ENCODE results near the gene TMEM18.

Gene TMEM18

DNA sequence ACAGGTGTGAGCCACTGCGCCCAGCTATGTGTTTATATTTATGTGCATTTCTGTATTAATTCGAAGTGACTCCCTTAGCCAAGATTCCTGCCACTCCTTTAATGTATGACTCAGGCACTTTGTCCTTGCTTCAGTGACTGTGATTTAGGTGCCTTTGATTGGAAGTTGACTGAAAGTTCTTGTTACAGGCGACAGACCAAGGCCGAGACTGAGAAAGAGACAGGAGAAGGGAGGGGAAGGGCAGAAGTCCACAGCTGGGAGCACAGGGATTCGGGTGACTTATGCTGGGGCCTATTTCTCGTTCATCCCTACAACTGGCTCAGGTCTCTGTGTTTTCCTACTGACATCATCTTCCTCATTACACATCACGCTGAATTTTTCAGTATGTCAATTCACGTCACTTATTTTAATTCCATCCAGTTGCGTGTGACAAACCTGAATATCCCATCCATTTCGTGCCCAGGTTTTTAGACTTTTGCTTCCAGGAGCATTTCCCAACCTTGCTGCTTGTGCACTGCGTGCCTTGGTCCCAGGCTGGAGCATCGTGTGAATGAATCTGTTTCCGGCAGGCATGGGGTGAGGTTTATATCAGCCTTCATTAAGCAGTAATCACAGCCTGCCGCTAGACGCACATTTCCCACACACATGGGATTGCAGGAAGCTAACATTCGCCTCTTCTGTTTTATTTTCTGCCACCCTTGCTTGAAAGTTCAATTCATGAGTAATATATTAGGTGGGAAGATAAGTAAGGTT, 42.4 kb downstream of the TMEM18 start:
- no peak for DNase-seq (ENCODE audit: low read depth, low spot score)

GRCh38 chr2:634041-634440, 43.2 kb downstream of the TMEM18 start:
- DNase-seq (ENCODE audit: low read depth, low spot score) = no peak

GRCh38 chr2:633371-633770, 43.8 kb downstream of the TMEM18 start:
- no peak for DNase-seq (ENCODE audit: low read depth, low spot score)

- no peak for DNase-seq (ENCODE audit: low read depth, low spot score)
Measured at GRCh38 chr2:632471-632870, 44.7 kb downstream of the TMEM18 start.

DNA sequence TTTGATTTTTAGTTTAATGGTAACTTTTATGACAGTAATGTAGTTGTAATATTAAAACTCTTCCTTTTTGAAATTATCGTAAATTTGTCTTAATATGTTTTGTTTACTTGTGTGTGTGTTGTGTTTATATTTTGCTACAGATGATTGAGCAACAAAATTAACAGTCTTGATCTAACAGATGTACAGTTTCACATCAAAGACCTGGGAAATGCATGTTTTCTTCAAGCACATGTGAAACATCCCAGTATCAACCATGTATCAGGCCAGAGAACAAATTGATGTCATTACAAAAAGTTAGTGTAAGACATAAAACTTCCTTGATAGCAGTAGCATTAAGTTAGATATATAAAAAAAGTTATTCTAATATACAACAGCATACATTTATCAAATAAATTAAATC, 45.5 kb downstream of the TMEM18 start:
- DNase-seq (ENCODE audit: low read depth, low spot score) = no peak

- no peak for DNase-seq (ENCODE audit: low read depth, low spot score)
Measured at GRCh38 chr2:630451-631320, 46.5 kb downstream of the TMEM18 start.

GRCh38 chr2:629961-630360, 47.2 kb downstream of the TMEM18 start:
- no peak for DNase-seq (ENCODE audit: low read depth, low spot score)

- no peak for DNase-seq (ENCODE audit: low read depth, low spot score)
Measured at GRCh38 chr2:628651-629050, 48.6 kb downstream of the TMEM18 start.

DNA sequence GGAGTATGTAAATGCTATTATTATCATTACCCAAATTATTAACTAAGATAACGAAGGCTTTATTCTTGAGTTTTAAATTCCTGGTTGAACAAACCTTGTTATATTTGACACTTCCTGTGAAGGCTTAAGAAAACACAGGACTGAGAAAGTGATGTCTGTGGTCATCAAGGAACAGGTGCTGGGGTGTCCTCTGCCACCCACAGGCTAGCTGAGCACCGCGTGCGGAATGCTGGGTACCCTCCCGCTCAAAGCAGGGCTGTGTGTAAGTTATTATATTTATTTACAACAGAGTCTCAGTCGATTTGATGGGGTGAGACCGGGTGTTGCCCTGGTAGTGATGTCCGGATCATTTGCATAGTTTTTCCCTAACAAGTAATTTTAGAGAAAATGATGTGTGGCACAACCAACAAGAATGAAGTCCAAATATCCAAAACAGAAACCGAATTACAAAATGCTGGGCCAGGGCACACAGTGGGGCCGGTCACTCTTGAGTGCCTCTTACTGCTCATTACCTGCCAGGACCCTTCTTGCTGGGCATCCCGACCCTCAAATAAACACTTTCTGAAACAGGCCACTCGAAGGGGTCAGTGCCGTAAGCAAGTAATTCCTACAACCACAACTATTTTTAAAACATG, 49.2 kb downstream of the TMEM18 start:
- no peak for DNase-seq (ENCODE audit: low read depth, low spot score)

DNA sequence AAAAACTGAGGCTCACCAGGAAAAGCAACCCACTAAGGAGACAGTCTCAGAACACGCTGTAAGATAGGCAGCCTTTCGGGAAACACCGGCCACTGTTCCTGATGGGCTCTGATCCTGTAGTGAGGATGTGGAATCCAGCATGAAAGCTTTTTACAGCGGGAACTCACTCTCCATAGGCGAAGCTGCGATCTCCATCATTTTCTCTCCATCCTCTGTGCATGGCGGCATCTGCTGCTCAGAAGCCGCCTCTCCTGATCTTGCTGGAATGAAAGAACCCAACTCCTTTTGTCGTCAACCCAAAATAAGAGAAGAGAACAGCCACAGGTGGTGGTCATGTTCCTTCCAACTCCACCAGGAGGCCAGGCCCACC, 49.9 kb downstream of the TMEM18 start:
- DNase-seq (ENCODE audit: low read depth, low spot score) = no peak

- DNase-seq (ENCODE audit: low read depth, low spot score) = no peak
Measured at GRCh38 chr2:626491-627339, 50.5 kb downstream of the TMEM18 start.

GRCh38 chr2:625415-626333, 51.5 kb downstream of the TMEM18 start:
- DNase-seq (ENCODE audit: low read depth, low spot score) = no peak

DNA sequence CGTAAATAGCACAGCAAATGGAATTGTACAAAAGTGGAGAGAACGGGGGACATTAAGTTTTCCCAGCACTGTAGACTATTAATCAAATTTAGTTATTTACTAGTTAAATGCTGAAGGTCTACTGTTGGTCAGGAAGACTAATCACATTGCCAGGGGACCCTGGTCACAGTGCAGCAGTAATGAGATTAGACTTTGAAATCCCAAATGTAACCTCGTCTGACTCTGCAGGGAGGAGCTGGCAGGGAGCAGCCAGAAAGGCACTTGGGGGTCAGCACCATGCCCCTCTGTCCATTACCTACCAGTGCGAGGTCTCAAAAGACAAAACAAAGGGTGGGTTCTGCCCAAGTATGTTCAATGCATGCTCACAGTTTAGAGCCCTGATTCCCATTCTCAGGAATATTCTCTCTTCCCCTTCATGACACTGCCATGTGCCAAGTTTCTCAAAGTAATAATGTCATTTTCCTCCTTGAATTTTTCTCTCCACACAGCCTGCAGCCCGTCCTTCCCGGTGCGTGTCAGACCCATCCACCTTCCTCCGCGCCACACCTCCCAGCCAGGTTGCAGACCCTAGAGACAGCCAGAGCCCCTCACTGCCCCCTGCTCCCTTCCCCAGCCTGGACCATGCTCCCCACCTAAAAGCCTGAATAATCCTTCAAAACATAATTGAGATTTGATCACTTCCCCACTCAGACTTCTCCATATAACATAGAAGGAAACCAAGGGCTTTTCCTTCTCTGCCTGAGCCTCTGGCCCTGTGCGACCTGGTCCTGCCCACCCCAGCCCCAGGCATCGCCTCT, 52.5 kb downstream of the TMEM18 start:
- DNase-seq (ENCODE audit: low read depth, low spot score) = no peak

- DNase-seq (ENCODE audit: low read depth, low spot score) = no peak
Measured at GRCh38 chr2:624096-624495, 53.1 kb downstream of the TMEM18 start.

GRCh38 chr2:623130-623922, 53.9 kb downstream of the TMEM18 start:
- no peak for DNase-seq (ENCODE audit: low read depth, low spot score)

DNA sequence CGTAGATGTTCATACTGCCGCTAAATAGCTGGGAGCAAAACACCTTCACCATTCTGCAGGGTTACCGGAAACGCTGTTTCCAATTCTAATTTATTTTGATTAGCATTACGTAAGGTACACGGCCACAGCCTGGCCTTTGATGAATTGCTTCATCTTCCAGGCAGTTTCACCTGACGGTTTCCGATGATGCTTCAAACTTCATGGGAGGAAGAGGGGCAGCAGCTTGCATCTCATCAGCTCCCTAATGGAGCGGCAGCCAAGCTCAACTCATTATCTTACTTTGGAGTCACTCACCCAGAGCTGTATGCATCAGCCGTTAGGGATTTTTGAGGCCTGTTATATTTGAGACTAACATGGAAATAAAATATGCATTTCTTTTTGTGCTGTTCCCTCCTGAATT, 54.8 kb downstream of the TMEM18 start:
- no peak for DNase-seq (ENCODE audit: low read depth, low spot score)

DNA sequence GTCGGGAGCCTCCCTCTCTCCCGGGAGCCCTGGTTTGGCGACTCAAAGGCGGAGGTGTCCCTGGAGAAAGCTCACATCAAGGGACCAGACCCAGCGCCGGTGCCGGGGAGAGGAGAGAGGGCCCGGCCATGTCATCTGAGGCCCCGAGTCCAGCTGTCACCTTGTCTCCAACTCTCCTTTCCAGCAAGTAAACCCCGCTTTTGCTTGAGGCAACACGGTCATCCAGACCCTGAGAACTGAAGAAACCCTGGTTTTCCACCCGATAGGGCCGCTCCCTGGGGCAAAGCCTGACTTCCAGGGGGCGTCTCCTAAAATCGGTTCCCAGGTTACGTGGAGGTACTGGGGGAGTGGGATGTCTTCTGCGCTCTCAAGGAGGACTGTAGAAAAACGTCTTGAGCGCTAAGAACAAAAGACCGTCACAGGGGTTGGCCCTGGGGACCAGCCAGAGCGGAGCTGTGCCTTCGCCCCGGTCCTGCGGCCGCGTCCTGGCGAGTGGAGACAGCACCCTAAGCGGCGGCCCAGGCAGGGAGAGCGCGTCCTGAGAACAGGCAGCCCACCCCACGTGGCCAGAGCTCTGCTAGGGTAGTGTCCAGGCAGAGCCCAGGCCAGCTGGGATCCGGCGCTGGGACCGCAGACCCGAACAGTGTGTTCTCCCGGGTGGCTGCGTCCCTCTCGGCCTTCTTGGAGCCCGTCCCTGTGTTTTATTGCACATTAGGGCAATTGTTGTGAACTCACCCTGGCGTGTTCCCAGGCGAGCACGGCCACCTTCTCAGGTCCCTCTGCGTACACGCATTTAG, 55.7 kb downstream of the TMEM18 start:
- no peak for DNase-seq (ENCODE audit: low read depth, low spot score)

All from activated CD4-positive, CD25-positive, alpha-beta regulatory T cell treated with anti-CD3 and anti-CD28 coated beads, Interleukin-2, amount 50 U/mL, for 16 hours (primary cell).